HG03159 (cell line): Measurements from ENCODE around the gene PGBD5.

ENCODE experiments used
- ATAC-seq: cut with Tn5 transposase; IDR thresholded peaks from one replicate; pipeline ENCODE4 v1.9.1; 2021; ENCODE audit warnings: mild to moderate bottlenecking, moderate library complexity; ENCODE audit not compliant: unreplicated experiment

The PGBD5 gene

GRCh38 chr1:230284891-230285290, 141.2 kb downstream of the PGBD5 start:
- no peak for ATAC-seq

DNA sequence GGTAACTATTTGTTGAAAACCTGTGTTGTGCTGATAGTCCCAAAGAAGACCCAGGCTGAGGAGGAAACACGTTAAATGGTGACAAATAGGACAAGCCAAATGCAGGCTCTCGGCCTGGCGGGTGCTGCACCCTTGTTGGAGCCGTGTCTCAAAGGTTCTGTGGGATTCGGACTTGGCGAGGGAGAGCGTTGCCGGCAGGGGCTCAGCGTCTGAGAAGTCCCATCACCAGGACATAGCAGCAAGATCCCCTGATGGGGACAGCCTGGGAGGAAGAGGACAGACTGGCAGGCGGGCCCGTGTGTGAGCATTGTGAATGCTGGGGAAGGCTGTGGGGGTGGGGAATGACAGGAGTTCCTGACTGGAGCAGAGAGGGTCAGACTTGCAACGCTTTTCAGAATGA, 142.5 kb downstream of the PGBD5 start:
- ATAC-seq = no peak

DNA sequence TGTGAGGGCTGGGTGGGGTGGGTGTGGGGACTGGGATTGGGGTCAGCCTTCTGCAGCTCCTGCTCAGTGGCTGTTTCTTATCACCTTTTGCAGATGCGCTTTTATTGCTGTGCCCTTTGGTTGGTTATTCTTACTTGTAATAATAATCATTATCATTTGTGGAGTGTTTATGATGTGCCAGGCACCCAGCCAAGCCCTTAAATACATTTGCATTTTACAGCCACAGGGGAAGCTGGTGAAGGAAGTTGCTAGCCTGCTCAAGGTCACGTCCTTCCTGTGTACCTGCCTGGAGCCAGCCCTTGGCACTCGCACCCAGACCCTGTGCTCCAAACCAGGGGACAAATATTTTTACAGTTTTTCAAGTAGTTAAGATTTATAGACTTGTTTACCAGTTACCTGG, 144.0 kb downstream of the PGBD5 start:
- no peak for ATAC-seq

DNA sequence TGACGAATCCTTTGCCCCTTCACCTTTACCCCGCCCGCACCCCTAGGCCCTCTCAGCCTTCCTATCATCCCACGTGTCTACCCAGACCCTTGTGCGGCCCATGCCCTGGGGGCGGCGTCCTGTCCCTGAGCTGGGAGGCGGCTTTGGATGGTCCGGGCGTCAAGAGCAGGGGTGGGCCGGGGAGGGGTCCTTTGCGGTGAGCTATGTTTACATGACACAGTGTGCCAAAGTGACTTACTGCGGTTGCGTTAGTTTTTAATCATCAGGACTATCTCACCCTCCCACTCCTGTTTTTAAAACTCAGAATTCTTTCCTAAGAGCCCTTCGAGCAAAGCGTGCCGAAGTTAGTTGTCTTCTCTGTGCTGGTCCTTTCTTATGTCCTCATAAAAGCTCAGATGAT, 144.6 kb downstream of the PGBD5 start:
- ATAC-seq = no peak

DNA sequence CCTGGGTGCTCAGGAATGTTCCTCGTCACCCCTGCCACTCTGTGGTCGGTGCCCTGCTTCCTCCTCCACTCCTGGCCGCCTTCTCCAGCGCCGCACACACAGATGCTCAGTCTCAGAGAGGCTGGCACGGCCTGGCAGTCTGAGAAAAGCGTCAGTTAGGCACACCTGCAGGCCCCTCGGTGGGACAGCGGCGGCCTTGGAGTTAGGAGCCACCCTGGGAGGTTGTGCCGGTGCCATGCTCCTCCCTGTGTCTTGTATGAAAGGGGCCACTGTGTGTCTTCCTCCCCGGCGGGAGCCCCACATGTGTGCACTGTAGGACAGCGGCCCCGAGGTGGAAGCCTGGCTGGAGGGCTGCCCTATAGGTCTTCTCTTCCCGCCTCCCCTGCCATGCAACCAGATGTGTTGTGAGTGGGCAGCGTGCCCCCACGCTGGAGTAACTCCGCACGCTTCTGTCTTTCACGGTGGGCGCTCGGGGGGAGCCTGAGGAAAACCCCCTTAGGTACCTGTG, 145.2 kb downstream of the PGBD5 start:
- ATAC-seq = no peak

GRCh38 chr1:230280054-230280795, 145.9 kb downstream of the PGBD5 start:
- ATAC-seq = no peak

- no peak for ATAC-seq
These were observed 146.6 kb downstream of the PGBD5 start for GRCh38 chr1:230279583-230279945.

- ATAC-seq = no peak
These were observed 147.1 kb downstream of the PGBD5 start for GRCh38 chr1:230278871-230279582.

GRCh38 chr1:230278376-230278775, 147.8 kb downstream of the PGBD5 start:
- no peak for ATAC-seq

DNA sequence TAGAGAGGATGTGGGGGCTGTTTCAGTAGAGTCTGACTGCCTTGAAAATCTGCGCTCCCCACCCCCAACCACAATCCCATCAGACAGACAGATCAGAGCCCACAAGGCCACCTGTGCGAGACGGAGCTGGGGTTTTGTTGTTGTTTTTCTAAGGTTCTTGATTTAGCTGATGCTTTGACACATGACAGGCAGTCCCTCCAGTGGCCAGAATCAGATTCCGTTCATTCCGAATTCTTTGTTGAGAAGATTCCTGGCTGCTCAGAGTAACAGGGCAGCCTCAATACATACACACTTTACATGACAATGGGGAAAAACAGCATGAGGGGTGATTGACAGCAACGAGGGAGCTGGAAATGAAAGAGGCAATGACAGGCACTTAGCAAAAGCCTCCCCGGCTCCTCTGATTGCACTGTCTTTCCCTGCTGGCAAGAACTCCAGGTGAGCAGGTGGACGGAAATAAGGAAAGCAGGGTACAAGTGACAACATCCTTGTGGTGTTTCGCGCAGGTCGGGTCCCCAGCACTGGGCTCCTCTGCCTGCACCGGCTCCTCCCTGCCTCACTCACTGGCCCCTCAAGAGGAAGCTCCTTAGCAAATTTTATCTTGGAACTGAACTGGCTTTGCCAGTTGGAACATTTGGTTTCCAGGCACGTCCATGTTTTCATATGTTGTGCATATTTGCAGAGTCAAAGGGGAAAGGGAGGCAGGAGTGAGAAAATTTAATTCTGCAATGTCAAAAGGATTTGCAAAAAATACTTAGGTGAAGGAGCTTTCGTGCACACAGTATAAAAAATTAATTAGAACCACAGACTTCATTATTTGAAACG, 148.7 kb downstream of the PGBD5 start:
- no peak for ATAC-seq

DNA sequence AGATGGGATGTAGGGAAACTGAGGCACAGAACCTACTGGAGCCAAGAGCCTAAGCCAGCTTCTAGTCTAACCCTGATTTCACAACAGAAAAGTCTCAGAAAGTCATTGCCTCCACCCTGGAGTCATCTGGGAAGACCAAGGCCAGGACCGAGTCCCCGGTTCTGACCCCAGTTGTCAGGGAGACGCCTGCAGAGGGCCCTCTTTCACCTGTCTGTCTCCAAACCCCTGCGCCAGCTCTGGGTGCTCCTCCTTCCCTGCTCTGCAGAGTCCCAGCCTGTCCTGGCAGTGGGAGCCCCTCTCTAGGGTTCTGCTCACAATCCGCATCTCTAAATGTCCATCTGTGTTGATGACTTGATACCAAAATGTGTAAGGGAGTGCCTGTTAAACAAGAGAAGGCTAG, 149.7 kb downstream of the PGBD5 start:
- no peak for ATAC-seq

- ATAC-seq = no peak
These were observed 151.9 kb downstream of the PGBD5 start for GRCh38 chr1:230274254-230274653.

DNA sequence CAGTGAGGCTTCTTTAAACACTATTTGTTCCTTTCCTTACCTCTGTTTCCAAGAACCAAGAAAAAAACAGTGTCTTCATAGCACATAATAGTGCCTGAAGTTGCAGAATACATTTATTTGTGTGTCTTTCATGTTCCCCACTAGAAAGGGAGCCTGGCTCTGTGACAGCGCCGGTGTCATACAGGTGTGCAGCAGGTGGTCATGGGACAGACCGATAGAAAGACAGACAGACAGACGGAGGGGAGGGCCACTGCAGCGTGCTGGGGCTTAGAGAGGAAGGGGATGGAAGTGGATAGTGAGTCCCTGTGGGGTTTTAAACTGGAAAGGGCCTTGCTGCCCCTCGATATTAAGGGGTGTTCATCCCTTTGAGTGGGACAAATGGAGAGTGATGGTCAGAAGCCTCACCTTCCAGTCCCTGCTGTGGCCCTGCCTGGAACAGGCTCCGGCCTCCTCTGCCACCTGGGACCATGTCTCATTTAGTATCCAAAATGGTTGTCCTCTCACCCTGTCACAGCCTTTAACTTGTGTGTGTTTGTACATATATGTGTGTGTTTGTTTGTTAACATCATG, 152.9 kb downstream of the PGBD5 start:
- no peak for ATAC-seq

GRCh38 chr1:230272557-230272956, 153.6 kb downstream of the PGBD5 start:
- no peak for ATAC-seq

GRCh38 chr1:230271300-230272035, 154.7 kb downstream of the PGBD5 start:
- ATAC-seq = no peak

GRCh38 chr1:230270559-230271281, 155.4 kb downstream of the PGBD5 start:
- peak; percentile 45 for ATAC-seq

GRCh38 chr1:230270185-230270558, 156.0 kb downstream of the PGBD5 start:
- ATAC-seq = peak; percentile 29

GRCh38 chr1:230268371-230269170, 157.6 kb downstream of the PGBD5 start:
- ATAC-seq = no peak
